ENCODE measurements around the gene ZBTB24. TPM values are rescaled to one million over a fixed set of nuclear protein-coding genes. Genes with fewer than 3 reads are reported as not detected.
A peak's percentile ranks its signal among the peaks of the same experiment; 100 is the strongest.

Gene ZBTB24
- total RNA-seq, 1 donor from 2014 or later, result 6.4 TPM

DNA sequence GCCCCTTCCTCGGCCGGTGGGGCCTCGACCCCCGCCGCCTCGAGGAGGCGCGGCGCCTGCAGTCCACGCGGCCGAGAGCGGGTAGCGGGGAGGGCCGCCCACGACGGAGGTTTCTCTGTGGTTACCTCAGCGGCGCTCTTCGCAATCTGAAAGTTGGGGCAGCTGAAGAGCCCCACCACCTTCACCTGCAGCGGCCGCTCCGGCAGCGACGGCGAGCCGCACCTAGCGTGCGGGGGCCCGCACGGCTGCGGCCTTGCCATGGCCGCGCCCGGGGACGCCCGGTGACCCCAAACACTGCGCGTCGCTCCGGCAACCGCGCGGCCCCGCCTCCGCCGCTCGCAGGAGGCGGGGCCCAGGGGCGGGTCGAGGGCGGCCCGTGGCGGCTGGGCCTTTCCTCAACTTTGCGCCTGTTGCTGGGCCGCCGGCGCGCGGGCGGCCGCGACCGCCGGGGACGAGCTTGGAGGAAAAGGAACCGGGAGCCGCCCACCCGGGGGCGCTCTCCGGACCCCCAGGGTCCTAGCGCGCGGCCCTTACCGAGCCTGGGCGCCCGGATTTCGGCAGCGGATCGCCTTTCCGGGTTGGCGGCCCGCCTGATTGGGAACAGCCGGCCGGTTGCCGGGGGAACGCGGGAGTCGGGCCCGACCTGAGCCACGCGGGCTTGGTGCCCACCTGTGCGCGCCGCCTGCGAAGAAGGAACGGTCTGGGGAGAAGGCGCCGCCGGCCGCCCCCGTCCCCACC, 42.5 kb downstream of the ZBTB24 start, which contains the start of the genes PPIL6 and SMPD2:
PPIL6 (minus strand) TSS at position 298 of the 738 bp plus-strand sequence; CDS start at position 260, 38 bp downstream.
SMPD2 (plus strand) TSS at position 394 of the 738 bp plus-strand sequence. CDS start 398 bp downstream, outside the sequence.
- H3K9me3 Mint-ChIP-seq (ENCODE audit: unreplicated experiment), result peaks cover 18% of the 10 kb centered on the region
- no peaks in the 10 kb centered on the region for H3K4me1 Mint-ChIP-seq (ENCODE audit: low read depth, unreplicated experiment)
- H3K27me3 Mint-ChIP-seq (ENCODE audit: unreplicated experiment), result peaks cover 21% of the 10 kb centered on the region
- H3K4me3 Mint-ChIP-seq (ENCODE audit: unreplicated experiment), result peak within 1 kb of the TSS; percentile 89
- DNase-seq, result peak; percentile 88
- TF ChIP-seq CTCF (IDR thresholded peaks at IDR 0.05; ENCODE audit: partially characterized antibody, unreplicated experiment), result peak; percentile 41
- H3K36me3 Mint-ChIP-seq (ENCODE audit: unreplicated experiment), result no peaks in the 10 kb centered on the region
- H3K27ac Mint-ChIP-seq (ENCODE audit: unreplicated experiment), result peak within 1 kb of the TSS; percentile 64

DNA sequence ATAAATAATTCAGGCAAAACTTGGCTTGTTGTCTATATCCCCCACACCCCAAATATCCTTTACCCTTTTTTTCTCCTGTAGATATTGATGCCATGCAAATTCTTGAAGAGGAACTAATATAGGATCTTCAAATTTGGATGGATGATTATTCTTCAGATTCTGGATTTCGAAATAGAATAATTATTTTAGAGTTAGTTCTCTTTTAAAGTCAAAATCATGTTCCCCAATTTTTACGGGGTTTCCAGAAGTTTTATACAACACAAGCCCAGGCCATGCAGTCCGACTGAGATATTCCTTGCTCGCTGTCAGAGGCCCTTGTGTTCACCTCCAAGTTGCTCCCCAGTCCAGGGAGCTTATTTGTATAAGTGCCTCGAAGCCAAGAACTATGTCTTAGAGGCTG, 47.0 kb downstream of the ZBTB24 start:
- TF ChIP-seq CTCF (IDR thresholded peaks at IDR 0.05; ENCODE audit: partially characterized antibody, unreplicated experiment), result no peak
- DNase-seq, result no peak
- Mint-ChIP-seq H3K27ac (ENCODE audit: unreplicated experiment) (no peak overlapping the region), H3K4me1 (ENCODE audit: low read depth, unreplicated experiment) (no peaks in the 10 kb centered on the region), H3K36me3 (ENCODE audit: unreplicated experiment) (no peaks in the 10 kb centered on the region), H3K4me3 (ENCODE audit: unreplicated experiment) (no peak overlapping the region), H3K27me3 (ENCODE audit: unreplicated experiment) (peaks cover 3% of the 10 kb centered on the region), H3K9me3 (ENCODE audit: unreplicated experiment) (peaks cover 7% of the 10 kb centered on the region)

- Mint-ChIP-seq H3K27ac (ENCODE audit: unreplicated experiment) (no peak overlapping the region), H3K36me3 (ENCODE audit: unreplicated experiment) (no peaks in the 10 kb centered on the region), H3K4me3 (ENCODE audit: unreplicated experiment) (no peak overlapping the region), H3K27me3 (ENCODE audit: unreplicated experiment) (no peaks in the 10 kb centered on the region), H3K9me3 (ENCODE audit: unreplicated experiment) (peaks cover 1% of the 10 kb centered on the region), H3K4me1 (ENCODE audit: low read depth, unreplicated experiment) (no peaks in the 10 kb centered on the region)
- no peak for DNase-seq
- TF ChIP-seq CTCF (IDR thresholded peaks at IDR 0.05; ENCODE audit: partially characterized antibody, unreplicated experiment), result no peak
These were observed 48.6 kb downstream of the ZBTB24 start for GRCh38 chr6:109434456-109434855.

GRCh38 chr6:109429496-109429895, 53.5 kb downstream of the ZBTB24 start:
- Mint-ChIP-seq H3K36me3 (ENCODE audit: unreplicated experiment) (no peaks in the 10 kb centered on the region), H3K4me3 (ENCODE audit: unreplicated experiment) (no peak overlapping the region), H3K27me3 (ENCODE audit: unreplicated experiment) (no peaks in the 10 kb centered on the region), H3K9me3 (ENCODE audit: unreplicated experiment) (no peaks in the 10 kb centered on the region), H3K27ac (ENCODE audit: unreplicated experiment) (no peak overlapping the region), H3K4me1 (ENCODE audit: low read depth, unreplicated experiment) (no peaks in the 10 kb centered on the region)
- no peak for DNase-seq
- no peak for TF ChIP-seq CTCF (IDR thresholded peaks at IDR 0.05; ENCODE audit: partially characterized antibody, unreplicated experiment)

DNA sequence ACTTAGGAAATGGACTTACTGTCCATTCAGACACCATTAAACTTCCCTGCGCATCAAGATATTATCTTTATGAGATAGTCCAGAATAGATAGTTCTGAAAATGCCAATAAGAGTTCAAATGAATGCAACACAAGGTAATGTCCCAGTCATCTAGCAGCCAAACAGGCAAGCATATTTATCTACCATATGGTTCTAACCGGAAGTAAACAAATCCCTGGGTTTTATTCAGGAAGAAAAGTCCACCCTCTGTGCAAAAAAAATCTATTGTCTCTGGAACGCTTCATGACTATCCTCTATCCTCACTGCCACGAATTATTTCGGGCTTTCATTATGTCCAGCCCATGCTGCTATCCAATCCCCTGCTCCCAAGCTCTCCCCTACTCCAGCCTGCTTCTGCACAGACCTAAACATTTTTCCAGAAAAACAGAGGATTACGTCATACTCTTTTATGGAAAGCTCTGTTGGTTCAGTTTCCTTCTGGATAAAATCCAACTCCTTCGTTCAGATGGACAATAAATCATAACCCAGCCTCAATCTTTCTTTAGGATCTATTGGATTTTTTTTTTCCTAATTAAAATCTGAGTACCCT, 54.0 kb downstream of the ZBTB24 start:
- Mint-ChIP-seq H3K36me3 (ENCODE audit: unreplicated experiment) (no peaks in the 10 kb centered on the region), H3K4me1 (ENCODE audit: low read depth, unreplicated experiment) (no peaks in the 10 kb centered on the region), H3K27me3 (ENCODE audit: unreplicated experiment) (no peaks in the 10 kb centered on the region), H3K9me3 (ENCODE audit: unreplicated experiment) (no peaks in the 10 kb centered on the region), H3K4me3 (ENCODE audit: unreplicated experiment) (no peak overlapping the region), H3K27ac (ENCODE audit: unreplicated experiment) (no peak overlapping the region)
- no peak for DNase-seq
- no peak for TF ChIP-seq CTCF (IDR thresholded peaks at IDR 0.05; ENCODE audit: partially characterized antibody, unreplicated experiment)
